ENCODE data around the gene RPL39.

Gene RPL39

DNA sequence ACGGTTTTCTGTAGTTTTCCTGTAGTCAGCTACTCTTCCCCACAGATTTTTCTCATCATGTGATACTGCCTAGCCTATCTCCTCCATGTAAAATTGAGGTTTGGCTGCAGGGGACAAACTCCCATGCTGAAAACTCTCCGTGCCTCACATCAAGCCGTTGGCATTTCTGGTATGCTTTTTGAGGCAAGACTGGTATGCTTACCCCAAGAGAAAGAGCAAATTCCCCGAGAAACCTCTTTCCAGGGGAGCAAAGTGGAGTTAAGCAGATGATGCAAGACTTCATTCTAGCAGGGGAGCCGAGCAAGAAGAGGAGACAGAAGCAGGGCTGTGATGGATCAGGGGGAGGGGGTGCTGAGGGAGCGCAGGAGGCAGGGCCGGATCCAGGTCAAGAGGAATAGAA lies 28.2 kb downstream of the RPL39 start:
- DNase-seq (ENCODE audit: low read depth in 1 of 2, low spot score in 1 of 2), result no peak
- no peaks in the 10 kb centered on the region for H3K27me3 ChIP-seq (ENCODE audit: insufficient read depth, poor library complexity, severe bottlenecking)
- H3K4me3 ChIP-seq (replicated peaks; ENCODE audit: insufficient read depth, low read length), result no peak overlapping the region
- no peak for TF ChIP-seq POLR2AphosphoS5 (IDR thresholded peaks at IDR 0.05; ENCODE audit: low read depth)
- TF ChIP-seq, protein P1, sequence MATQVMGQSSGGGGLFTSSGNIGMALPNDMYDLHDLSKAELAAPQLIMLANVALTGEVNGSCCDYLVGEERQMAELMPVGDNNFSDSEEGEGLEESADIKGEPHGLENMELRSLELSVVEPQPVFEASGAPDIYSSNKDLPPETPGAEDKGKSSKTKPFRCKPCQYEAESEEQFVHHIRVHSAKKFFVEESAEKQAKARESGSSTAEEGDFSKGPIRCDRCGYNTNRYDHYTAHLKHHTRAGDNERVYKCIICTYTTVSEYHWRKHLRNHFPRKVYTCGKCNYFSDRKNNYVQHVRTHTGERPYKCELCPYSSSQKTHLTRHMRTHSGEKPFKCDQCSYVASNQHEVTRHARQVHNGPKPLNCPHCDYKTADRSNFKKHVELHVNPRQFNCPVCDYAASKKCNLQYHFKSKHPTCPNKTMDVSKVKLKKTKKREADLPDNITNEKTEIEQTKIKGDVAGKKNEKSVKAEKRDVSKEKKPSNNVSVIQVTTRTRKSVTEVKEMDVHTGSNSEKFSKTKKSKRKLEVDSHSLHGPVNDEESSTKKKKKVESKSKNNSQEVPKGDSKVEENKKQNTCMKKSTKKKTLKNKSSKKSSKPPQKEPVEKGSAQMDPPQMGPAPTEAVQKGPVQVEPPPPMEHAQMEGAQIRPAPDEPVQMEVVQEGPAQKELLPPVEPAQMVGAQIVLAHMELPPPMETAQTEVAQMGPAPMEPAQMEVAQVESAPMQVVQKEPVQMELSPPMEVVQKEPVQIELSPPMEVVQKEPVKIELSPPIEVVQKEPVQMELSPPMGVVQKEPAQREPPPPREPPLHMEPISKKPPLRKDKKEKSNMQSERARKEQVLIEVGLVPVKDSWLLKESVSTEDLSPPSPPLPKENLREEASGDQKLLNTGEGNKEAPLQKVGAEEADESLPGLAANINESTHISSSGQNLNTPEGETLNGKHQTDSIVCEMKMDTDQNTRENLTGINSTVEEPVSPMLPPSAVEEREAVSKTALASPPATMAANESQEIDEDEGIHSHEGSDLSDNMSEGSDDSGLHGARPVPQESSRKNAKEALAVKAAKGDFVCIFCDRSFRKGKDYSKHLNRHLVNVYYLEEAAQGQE (IDR thresholded peaks at IDR 0.05; ENCODE audit: insufficient replicate concordance, low read depth), result no peak
- no peak for TF ChIP-seq GABPA (IDR thresholded peaks at IDR 0.05; ENCODE audit: low read depth)
- TF ChIP-seq SPI1 (IDR thresholded peaks at IDR 0.05; ENCODE audit: borderline replicate concordance, low read depth), result no peak
- TF ChIP-seq, protein P2, sequence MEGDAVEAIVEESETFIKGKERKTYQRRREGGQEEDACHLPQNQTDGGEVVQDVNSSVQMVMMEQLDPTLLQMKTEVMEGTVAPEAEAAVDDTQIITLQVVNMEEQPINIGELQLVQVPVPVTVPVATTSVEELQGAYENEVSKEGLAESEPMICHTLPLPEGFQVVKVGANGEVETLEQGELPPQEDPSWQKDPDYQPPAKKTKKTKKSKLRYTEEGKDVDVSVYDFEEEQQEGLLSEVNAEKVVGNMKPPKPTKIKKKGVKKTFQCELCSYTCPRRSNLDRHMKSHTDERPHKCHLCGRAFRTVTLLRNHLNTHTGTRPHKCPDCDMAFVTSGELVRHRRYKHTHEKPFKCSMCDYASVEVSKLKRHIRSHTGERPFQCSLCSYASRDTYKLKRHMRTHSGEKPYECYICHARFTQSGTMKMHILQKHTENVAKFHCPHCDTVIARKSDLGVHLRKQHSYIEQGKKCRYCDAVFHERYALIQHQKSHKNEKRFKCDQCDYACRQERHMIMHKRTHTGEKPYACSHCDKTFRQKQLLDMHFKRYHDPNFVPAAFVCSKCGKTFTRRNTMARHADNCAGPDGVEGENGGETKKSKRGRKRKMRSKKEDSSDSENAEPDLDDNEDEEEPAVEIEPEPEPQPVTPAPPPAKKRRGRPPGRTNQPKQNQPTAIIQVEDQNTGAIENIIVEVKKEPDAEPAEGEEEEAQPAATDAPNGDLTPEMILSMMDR (IDR thresholded peaks at IDR 0.05; ENCODE audit: insufficient read depth, low read length), result no peak
- H3K27ac ChIP-seq (replicated peaks), result peak overlapping the region; percentile 11; the same call in 1 of the 2 replicates

DNA sequence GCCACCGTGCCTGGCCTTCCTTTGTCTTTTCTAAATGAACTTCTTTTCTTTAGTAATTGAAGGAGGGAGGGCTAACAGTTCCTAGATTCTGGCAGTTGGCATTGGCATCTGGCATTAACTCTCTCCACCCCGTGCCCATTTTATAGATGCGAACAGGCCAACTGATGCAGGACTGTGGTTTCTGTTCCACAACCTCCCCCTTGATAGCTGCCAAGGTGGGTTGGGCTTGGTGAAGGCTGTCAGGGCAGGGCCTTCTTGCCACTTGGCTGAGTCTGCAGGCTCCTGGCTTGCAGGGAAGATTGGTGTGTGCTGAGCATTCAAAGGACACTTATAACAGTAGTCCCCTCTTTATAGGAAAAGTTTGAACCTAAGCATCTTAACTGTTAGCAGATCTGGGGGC lies 28.7 kb downstream of the RPL39 start:
- TF ChIP-seq, protein P1 (IDR thresholded peaks at IDR 0.05; ENCODE audit: insufficient replicate concordance, low read depth), result no peak
- TF ChIP-seq POLR2AphosphoS5 (IDR thresholded peaks at IDR 0.05; ENCODE audit: low read depth) (no peak), SPI1 (IDR thresholded peaks at IDR 0.05; ENCODE audit: borderline replicate concordance, low read depth) (no peak), GABPA (IDR thresholded peaks at IDR 0.05; ENCODE audit: low read depth) (no peak)
- TF ChIP-seq, protein P2 (IDR thresholded peaks at IDR 0.05; ENCODE audit: insufficient read depth, low read length), result no peak
- peak in 1 of 2 experiments; percentile 57 for DNase-seq (ENCODE audit: low read depth in 1 of 2, low spot score in 1 of 2)
- Histone ChIP-seq H3K27me3 (ENCODE audit: insufficient read depth, poor library complexity, severe bottlenecking) (no peaks in the 10 kb centered on the region), H3K4me3 (replicated peaks; ENCODE audit: insufficient read depth, low read length) (no peak overlapping the region), H3K27ac (replicated peaks) (peak overlapping the region; percentile 11; the same call in 1 of the 2 replicates)

DNA sequence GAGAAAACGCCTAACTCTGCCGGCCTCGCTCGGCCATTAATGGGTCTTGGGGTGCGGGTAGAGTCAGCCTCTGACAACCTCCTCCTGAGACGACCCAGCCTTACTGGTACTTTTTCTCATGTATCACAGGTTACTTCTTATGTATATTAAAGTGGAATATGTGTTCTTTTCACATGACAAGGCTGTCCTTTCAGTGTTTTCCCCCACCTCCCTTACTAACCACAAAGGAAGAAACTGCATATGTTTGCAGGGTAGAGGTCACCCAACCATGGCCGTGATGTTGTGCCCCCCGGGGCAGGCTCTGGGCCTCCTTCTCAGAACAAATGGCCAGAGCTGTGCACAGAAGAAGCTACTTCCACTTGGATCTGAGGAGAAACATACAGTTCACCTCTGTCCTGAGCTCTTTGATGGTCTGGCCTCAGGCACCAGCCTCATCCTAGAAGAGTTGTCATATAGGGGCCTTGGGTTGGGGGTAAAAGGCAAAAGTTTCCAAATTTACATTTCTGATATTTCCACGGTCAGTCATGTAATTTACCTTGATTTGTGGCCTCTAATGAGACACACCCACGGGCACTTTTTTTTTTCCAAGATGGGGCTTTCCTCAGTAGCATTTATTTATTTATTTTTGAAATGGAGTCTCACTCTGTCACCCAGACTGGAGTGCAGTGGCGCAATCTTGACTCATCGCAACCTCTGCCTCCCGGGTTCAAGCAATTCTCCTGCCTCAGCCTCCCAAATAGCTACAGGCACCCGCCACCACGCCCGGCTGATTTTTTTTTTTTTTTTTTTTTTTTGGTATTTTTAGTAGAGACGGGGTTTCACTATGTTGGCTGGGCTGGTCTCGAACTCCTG lies 31.2 kb downstream of the RPL39 start:
- Histone ChIP-seq H3K27ac (replicated peaks) (peak overlapping the region; percentile 87), H3K27me3 (ENCODE audit: insufficient read depth, poor library complexity, severe bottlenecking) (no peaks in the 10 kb centered on the region), H3K4me3 (replicated peaks; ENCODE audit: insufficient read depth, low read length) (peak overlapping the region; percentile 74)
- TF ChIP-seq GABPA (IDR thresholded peaks at IDR 0.05; ENCODE audit: low read depth) (no peak), SPI1 (IDR thresholded peaks at IDR 0.05; ENCODE audit: borderline replicate concordance, low read depth) (no peak), POLR2AphosphoS5 (IDR thresholded peaks at IDR 0.05; ENCODE audit: low read depth) (no peak)
- TF ChIP-seq, protein P2 (IDR thresholded peaks at IDR 0.05; ENCODE audit: insufficient read depth, low read length), result no peak
- TF ChIP-seq, protein P1 (IDR thresholded peaks at IDR 0.05; ENCODE audit: insufficient replicate concordance, low read depth), result no peak
- DNase-seq (ENCODE audit: low read depth in 1 of 2, low spot score in 1 of 2), result peak in 1 of 2 experiments; percentile 56
